ENCODE data around the gene ALK.

DNA sequence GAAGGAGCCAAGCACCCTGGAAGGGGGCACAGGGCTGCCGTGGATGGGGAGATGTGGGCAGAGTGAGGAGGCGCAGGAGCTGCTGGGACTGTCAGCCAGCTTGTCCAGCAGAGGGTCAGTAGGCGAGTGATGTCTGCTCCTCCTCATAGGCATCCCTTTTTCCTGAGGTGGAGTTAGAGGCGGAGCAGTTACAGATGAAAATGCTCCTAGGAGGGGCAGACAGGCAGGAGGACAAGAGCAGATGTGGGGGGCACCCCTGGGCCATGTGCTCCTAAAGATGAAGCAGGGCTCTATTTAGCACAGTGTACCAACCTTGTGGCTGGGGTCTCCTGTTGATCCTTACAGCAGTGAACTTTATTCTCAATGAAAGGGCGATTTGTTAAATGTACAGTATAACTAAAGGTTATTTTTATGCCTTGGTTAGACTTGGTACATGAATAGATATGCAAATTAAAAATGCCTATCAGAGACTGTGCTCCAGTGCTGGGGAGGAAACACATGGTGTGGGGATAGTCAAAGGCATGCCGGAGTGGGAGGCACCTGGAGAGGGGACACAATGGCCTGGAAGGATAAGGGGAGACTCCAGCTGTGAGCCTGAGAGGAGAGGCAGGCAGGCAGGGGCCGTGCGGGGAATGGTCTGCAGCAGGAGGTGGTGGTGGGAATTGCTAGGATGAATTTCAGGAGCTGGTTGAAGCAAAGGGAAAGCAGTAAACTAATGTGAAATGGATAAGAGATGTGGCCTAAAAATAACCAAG is 630.9 kb downstream of the ALK start:
- TF ChIP-seq, protein P1, sequence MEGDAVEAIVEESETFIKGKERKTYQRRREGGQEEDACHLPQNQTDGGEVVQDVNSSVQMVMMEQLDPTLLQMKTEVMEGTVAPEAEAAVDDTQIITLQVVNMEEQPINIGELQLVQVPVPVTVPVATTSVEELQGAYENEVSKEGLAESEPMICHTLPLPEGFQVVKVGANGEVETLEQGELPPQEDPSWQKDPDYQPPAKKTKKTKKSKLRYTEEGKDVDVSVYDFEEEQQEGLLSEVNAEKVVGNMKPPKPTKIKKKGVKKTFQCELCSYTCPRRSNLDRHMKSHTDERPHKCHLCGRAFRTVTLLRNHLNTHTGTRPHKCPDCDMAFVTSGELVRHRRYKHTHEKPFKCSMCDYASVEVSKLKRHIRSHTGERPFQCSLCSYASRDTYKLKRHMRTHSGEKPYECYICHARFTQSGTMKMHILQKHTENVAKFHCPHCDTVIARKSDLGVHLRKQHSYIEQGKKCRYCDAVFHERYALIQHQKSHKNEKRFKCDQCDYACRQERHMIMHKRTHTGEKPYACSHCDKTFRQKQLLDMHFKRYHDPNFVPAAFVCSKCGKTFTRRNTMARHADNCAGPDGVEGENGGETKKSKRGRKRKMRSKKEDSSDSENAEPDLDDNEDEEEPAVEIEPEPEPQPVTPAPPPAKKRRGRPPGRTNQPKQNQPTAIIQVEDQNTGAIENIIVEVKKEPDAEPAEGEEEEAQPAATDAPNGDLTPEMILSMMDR (conservative IDR thresholded peaks at IDR 0.05 in 1 of 2, IDR thresholded peaks at IDR 0.05 in 1 of 2; ENCODE audit: low read depth in 1 of 2, low read length in 2 of 2) = no peak
- TF ChIP-seq EZH2 (IDR thresholded peaks at IDR 0.05; ENCODE audit: low read length, missing control alignments) = no peak
